CD4-positive, CD25-positive, alpha-beta regulatory T cell (primary cell): Measurements from ENCODE around the gene STARD4. TPM values are rescaled to one million over a fixed set of nuclear protein-coding genes. Genes with fewer than 3 reads are reported as not detected.

ENCODE experiments used
- ATAC-seq, 2 donors: fragments of 150-1000 bp; cut with Tn5 transposase; one replicate each; pipeline ENCODE4 v1.10.0; 2021; ENCODE audit warnings: low read depth in 2 of 2, moderate number of reproducible peaks in 2 of 2, moderate library complexity in 1 of 2
- DNase-seq, 3 donors: peaks; one replicate each; pipeline versions ENCODE4 v3.0.0 to v3.0.0-alpha.2; 2012 to 2022; ENCODE audit warnings: mixed read lengths in 1 of 3
- H3K27ac ChIP-seq: one replicate; pipeline ENCODE4 v1.7.0; 2013; ENCODE audit warnings: mild to moderate bottlenecking, low read length; ENCODE audit not compliant: insufficient read depth, poor library complexity, severe bottlenecking
- H3K27me3 ChIP-seq: one replicate; pipeline ENCODE4 v1.7.0; 2013; ENCODE audit warnings: low read length; ENCODE audit not compliant: control insufficient read depth, insufficient read depth
- H3K36me3 ChIP-seq: one replicate; pipeline ENCODE4 v1.7.0; 2013; ENCODE audit warnings: mild to moderate bottlenecking, low read length, moderate library complexity; ENCODE audit not compliant: control insufficient read depth, insufficient read depth
- H3K4me1 ChIP-seq: 2 replicates; pipeline ENCODE4 v1.7.0; 2013; ENCODE audit warnings: mild to moderate bottlenecking, low read length; ENCODE audit not compliant: insufficient read depth, control insufficient read depth, poor library complexity, severe bottlenecking
- H3K4me3 ChIP-seq: one replicate; pipeline ENCODE4 v1.7.0; 2013; ENCODE audit warnings: low read depth, mild to moderate bottlenecking, low read length, moderate library complexity
- H3K9me3 ChIP-seq, 2 experiments: 1 replicate in 1 of 2; 2 replicates in 1 of 2; pipeline ENCODE4 v1.7.0; 2013; ENCODE audit warnings: low read length in 2 of 2, mild to moderate bottlenecking in 1 of 2, moderate library complexity in 1 of 2; ENCODE audit not compliant: control insufficient read depth in 2 of 2
- H3K27ac Mint-ChIP-seq, 3 donors: one replicate each; pipeline ENCODE4 v1.8.0; 2020 to 2022; ENCODE audit warnings: mild to moderate bottlenecking in 3 of 3, mixed read lengths in 3 of 3, moderate library complexity in 2 of 3
- H3K27me3 Mint-ChIP-seq: one replicate; pipeline ENCODE4 v1.8.0; 2022; ENCODE audit warnings: mild to moderate bottlenecking, mixed read lengths
- H3K36me3 Mint-ChIP-seq: one replicate; pipeline ENCODE4 v1.8.0; 2020; ENCODE audit warnings: mixed read lengths
- H3K4me1 Mint-ChIP-seq, 4 donors: one replicate each; pipeline ENCODE4 v1.8.0; 2020 to 2022; ENCODE audit warnings: mixed read lengths in 4 of 4, mild to moderate bottlenecking in 1 of 4
- H3K4me3 Mint-ChIP-seq, 4 donors: one replicate each; pipeline ENCODE4 v1.8.0; 2020 to 2022; ENCODE audit warnings: mild to moderate bottlenecking in 4 of 4, mixed read lengths in 4 of 4, moderate library complexity in 3 of 4
- H3K9me3 Mint-ChIP-seq, 7 donors: one replicate each; pipeline ENCODE4 v1.8.0; 2020 to 2022; ENCODE audit warnings: mixed read lengths in 7 of 7, mild to moderate bottlenecking in 3 of 7, moderate library complexity in 2 of 7
- polyA plus RNA-seq, 4 donors: library from polyadenylated mRNA; unstranded; fragments of 300-500 nt; fragmentation: Illumina TruSeq; gene quantifications; one replicate each; pipeline ENCODE4 v1.2.3, GENCODE V29; 2021
- total RNA-seq: library from RNA; stranded (reverse); gene quantifications from one replicate; pipeline ENCODE4 v1.2.3, GENCODE V29; 2022

STARD4 gene
- total and polyA plus RNA-seq, 5 donors from 2014 or later: 2.7 to 14.4 (median 4.8) TPM

GRCh38 chr5:111507276-111507675, 5.1 kb downstream of the STARD4 start:
- Mint-ChIP-seq H3K4me3 (peak overlapping the region in 1 of 4 donors; percentile 32), H3K27ac (no peak overlapping the region), H3K36me3 (no peaks in the 10 kb centered on the region), H3K27me3 (no peaks in the 10 kb centered on the region), H3K9me3 (no peaks in the 10 kb centered on the region), H3K4me1 (peaks cover 23 to 45% (median 29%) of the 10 kb centered on the region in 4 donors)
- no peaks in the 10 kb centered on the region for H3K27me3 ChIP-seq
- H3K4me1 ChIP-seq: peaks cover 23% of the 10 kb centered on the region
- no peak overlapping the region for H3K4me3 ChIP-seq
- ATAC-seq (no peak), DNase-seq (no peak)
- no peaks in the 10 kb centered on the region for H3K9me3 ChIP-seq
- H3K27ac ChIP-seq: no peak overlapping the region
- no peaks in the 10 kb centered on the region for H3K36me3 ChIP-seq

DNA sequence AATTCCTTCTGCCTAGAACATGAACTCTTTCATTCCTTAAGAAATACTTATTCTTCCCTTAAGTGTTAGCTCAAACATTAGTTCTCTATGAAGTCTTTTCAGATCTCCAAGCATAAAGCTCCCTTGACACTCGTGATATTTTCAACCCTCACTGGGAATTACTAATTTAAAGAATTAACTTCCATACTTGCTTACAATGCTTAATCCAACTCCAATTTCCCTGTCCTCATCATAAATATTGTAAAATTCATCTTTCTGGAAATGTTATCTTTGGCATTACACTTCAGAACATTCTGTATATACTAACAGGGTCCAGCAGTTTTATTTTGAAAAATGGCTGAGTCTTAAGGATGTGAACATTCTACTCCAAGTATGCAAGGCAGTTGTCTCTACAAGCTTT, 7.2 kb downstream of the STARD4 start:
- Histone ChIP-seq H3K9me3 (no peaks in the 10 kb centered on the region), H3K27ac (no peak overlapping the region), H3K36me3 (no peaks in the 10 kb centered on the region), H3K4me1 (peaks cover 11% of the 10 kb centered on the region), H3K27me3 (no peaks in the 10 kb centered on the region), H3K4me3 (no peak overlapping the region)
- Mint-ChIP-seq H3K27ac (peak overlapping the region in 1 of 3 donors; percentile 39), H3K4me1 (peaks cover 14 to 28% (median 17%) of the 10 kb centered on the region in 4 donors), H3K27me3 (no peaks in the 10 kb centered on the region), H3K4me3 (no peak overlapping the region), H3K36me3 (peaks cover 5% of the 10 kb centered on the region), H3K9me3 (no peaks in the 10 kb centered on the region)
- ATAC-seq (no peak), DNase-seq (no peak)

- no peak for ATAC-seq
- no peak overlapping the region for H3K27ac Mint-ChIP-seq
Measured at GRCh38 chr5:111502956-111503355, 9.4 kb downstream of the STARD4 start.

GRCh38 chr5:111498346-111498745, 14.0 kb downstream of the STARD4 start:
- Histone ChIP-seq H3K4me1 (no peaks in the 10 kb centered on the region), H3K4me3 (no peak overlapping the region), H3K27ac (peak overlapping the region; percentile 47), H3K27me3 (no peaks in the 10 kb centered on the region), H3K36me3 (peaks cover 14% of the 10 kb centered on the region), H3K9me3 (no peaks in the 10 kb centered on the region)
- peaks cover 8% of the 10 kb centered on the region for H3K36me3 Mint-ChIP-seq
- H3K4me1 Mint-ChIP-seq: peaks cover 13 to 17% (median 16%) of the 10 kb centered on the region in 4 donors
- DNase-seq (peak in 1 of 3 donors; percentile 29), ATAC-seq (no peak)
- peak overlapping the region in 2 of 3 donors; percentile 38 to 59 for H3K27ac Mint-ChIP-seq
- H3K9me3 Mint-ChIP-seq: no peaks in the 10 kb centered on the region
- no peaks in the 10 kb centered on the region for H3K27me3 Mint-ChIP-seq
- peak overlapping the region in 1 of 4 donors; percentile 25 for H3K4me3 Mint-ChIP-seq

More at GRCh38 chr5:111502956-111503355, 9.4 kb downstream of the STARD4 start:
- Mint-ChIP-seq H3K36me3 (peaks cover 8% of the 10 kb centered on the region), H3K9me3 (no peaks in the 10 kb centered on the region), H3K4me3 (no peak overlapping the region), H3K4me1 (peaks cover 7 to 22% (median 16%) of the 10 kb centered on the region in 4 donors), H3K27me3 (no peaks in the 10 kb centered on the region)
- H3K9me3 ChIP-seq: no peaks in the 10 kb centered on the region
- no peak overlapping the region for H3K4me3 ChIP-seq
- H3K27me3 ChIP-seq: no peaks in the 10 kb centered on the region
- no peak overlapping the region for H3K27ac ChIP-seq
- no peak for DNase-seq
- peaks cover 3% of the 10 kb centered on the region for H3K36me3 ChIP-seq
- no peaks in the 10 kb centered on the region for H3K4me1 ChIP-seq

DNA sequence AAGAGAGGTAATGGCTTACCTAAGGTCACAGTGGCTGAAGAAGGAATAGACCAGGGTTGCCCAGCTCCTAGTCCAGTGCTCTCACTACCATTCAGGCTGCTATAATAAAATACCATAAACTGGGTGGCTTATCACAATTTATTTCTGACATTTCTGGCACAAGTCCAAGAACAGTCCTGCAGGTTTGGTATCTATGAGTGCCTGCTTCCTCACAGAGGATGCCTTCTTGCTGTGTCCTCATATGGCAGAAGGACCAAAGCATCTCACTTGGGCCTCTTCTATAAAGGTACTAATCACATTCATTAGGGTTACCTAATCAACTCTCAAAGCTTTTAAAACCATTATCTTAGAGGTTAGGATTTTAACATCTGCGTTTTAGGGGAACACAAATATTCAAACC, 17.2 kb downstream of the STARD4 start:
- H3K27ac ChIP-seq: no peak overlapping the region
- DNase-seq: no peak
- Mint-ChIP-seq H3K4me3 (no peak overlapping the region), H3K4me1 (peaks cover 13 to 18% (median 17%) of the 10 kb centered on the region in 4 donors), H3K27ac (no peak overlapping the region), H3K36me3 (peaks cover 3% of the 10 kb centered on the region), H3K9me3 (no peaks in the 10 kb centered on the region), H3K27me3 (no peaks in the 10 kb centered on the region)
- no peaks in the 10 kb centered on the region for H3K9me3 ChIP-seq
- no peaks in the 10 kb centered on the region for H3K4me1 ChIP-seq
- peaks cover 18% of the 10 kb centered on the region for H3K36me3 ChIP-seq
- no peak overlapping the region for H3K4me3 ChIP-seq
- H3K27me3 ChIP-seq: no peaks in the 10 kb centered on the region
- ATAC-seq: no peak

- Histone ChIP-seq H3K9me3 (no peaks in the 10 kb centered on the region), H3K4me1 (no peaks in the 10 kb centered on the region), H3K36me3 (peaks cover 22% of the 10 kb centered on the region), H3K27me3 (no peaks in the 10 kb centered on the region), H3K4me3 (no peak overlapping the region), H3K27ac (no peak overlapping the region)
- no peak for ATAC-seq
- peak in 1 of 3 donors; percentile 36 for DNase-seq
- Mint-ChIP-seq H3K4me3 (no peak overlapping the region), H3K4me1 (peaks cover 13 to 18% (median 16%) of the 10 kb centered on the region in 4 donors), H3K27ac (peak overlapping the region in 2 of 3 donors; percentile 12 to 78), H3K27me3 (no peaks in the 10 kb centered on the region), H3K36me3 (peaks cover 3% of the 10 kb centered on the region), H3K9me3 (no peaks in the 10 kb centered on the region)
Measured at GRCh38 chr5:111494355-111494999, 17.9 kb downstream of the STARD4 start.

GRCh38 chr5:111493031-111493430, 19.3 kb downstream of the STARD4 start:
- H3K9me3 ChIP-seq: no peaks in the 10 kb centered on the region
- H3K4me3 Mint-ChIP-seq: no peak overlapping the region
- no peak overlapping the region for H3K4me3 ChIP-seq
- peak overlapping the region in 2 of 3 donors; percentile 20 to 72 for H3K27ac Mint-ChIP-seq
- H3K27ac ChIP-seq: no peak overlapping the region
- no peak for ATAC-seq
- peaks cover 5 to 17% (median 6%) of the 10 kb centered on the region in 4 donors for H3K4me1 Mint-ChIP-seq
- peaks cover 21% of the 10 kb centered on the region for H3K36me3 ChIP-seq
- DNase-seq: no peak
- no peaks in the 10 kb centered on the region for H3K27me3 ChIP-seq
- no peaks in the 10 kb centered on the region for H3K27me3 Mint-ChIP-seq
- no peaks in the 10 kb centered on the region for H3K9me3 Mint-ChIP-seq
- H3K4me1 ChIP-seq: no peaks in the 10 kb centered on the region
- H3K36me3 Mint-ChIP-seq: no peaks in the 10 kb centered on the region

DNA sequence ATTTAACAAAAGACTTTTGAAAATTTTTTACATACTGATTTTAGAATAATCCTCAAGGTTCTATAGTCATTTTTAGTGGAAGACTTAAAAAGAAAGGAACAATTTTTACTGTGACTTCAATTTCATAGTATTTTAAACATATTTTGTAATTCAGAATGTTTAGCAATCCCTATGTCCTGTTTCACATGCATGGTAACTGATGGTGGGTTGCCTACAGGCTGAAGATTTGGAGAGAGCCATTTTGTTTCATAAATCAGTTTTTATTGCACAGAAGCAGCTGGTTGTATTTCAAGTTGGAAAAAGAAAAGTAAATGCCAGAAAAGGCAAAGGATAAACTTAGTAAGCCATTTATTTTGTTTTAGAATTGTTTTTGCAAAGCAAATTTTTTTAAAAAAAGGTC, 24.0 kb downstream of the STARD4 start:
- no peaks in the 10 kb centered on the region for H3K9me3 ChIP-seq
- no peaks in the 10 kb centered on the region for H3K27me3 Mint-ChIP-seq
- no peak for ATAC-seq

More for the DNA sequence above, 24.0 kb downstream of the STARD4 start:
- Mint-ChIP-seq H3K4me3 (no peak overlapping the region), H3K9me3 (peaks cover 0 to 3% (median 0%) of the 10 kb centered on the region in 7 donors), H3K27ac (peak overlapping the region in 1 of 3 donors; percentile 3), H3K4me1 (peaks cover 0 to 9% (median 2%) of the 10 kb centered on the region in 4 donors), H3K36me3 (peaks cover 23% of the 10 kb centered on the region)
- Histone ChIP-seq H3K27me3 (no peaks in the 10 kb centered on the region), H3K4me1 (no peaks in the 10 kb centered on the region), H3K4me3 (no peak overlapping the region), H3K27ac (no peak overlapping the region), H3K36me3 (peaks cover 39% of the 10 kb centered on the region)
- no peak for DNase-seq
